Gastroesophageal sphincter (tissue), 4 donors: ENCODE measurements around the gene PDS5A. TPM values are rescaled to one million over a fixed set of nuclear protein-coding genes. Genes with fewer than 3 reads are reported as not detected.

Source experiments
- ATAC-seq: fragments of 150-250 bp; one replicate; pipeline ENCODE4 v1.9.1; 2016; ENCODE audit warnings: mild to moderate bottlenecking, moderate library complexity
- H3K27ac ChIP-seq, 4 donors: fragments of 200-600 bp; sonication (generic) in 3 of 4; 1 replicate in 3 of 4; 2 replicates in 1 of 4; pipeline ENCODE4 v1.5.1; 2016 to 2019
- H3K27me3 ChIP-seq: fragments of 200-600 bp; sonication (generic); one replicate; pipeline ENCODE4 v1.5.1; 2019
- H3K36me3 ChIP-seq, 2 donors: fragments of 200-600 bp; sonication (generic); one replicate each; pipeline ENCODE4 v1.5.1; 2019; ENCODE audit warnings: control low read depth in 1 of 2
- H3K4me1 ChIP-seq, 3 donors: fragments of 200-600 bp; sonication (generic); 1 replicate in 2 of 3; 2 replicates in 1 of 3; pipeline ENCODE4 v1.5.1; 2016 to 2019; ENCODE audit warnings: control low read depth in 2 of 3
- H3K4me3 ChIP-seq, 2 donors: fragments of 200-600 bp; sonication (generic); one replicate each; pipeline ENCODE4 v1.5.1; 2019; ENCODE audit warnings: mild to moderate bottlenecking in 1 of 2, moderate library complexity in 1 of 2
- H3K9me3 ChIP-seq, 3 donors: fragments of 200-600 bp; sonication (generic); one replicate each; pipeline ENCODE4 v1.5.1; 2017 to 2019; ENCODE audit warnings: control low read depth in 2 of 3
- EP300 ChIP-seq: sonication (generic); formaldehyde crosslinking; IDR thresholded peaks from one replicate; pipeline ENCODE4 v1.6.1; 2017; ENCODE audit warnings: antibody characterized with exemption, mild to moderate bottlenecking
- POLR2A ChIP-seq, 2 donors: fragments of 450-650 bp; IDR thresholded peaks; one replicate each; pipeline ENCODE4 v1.6.1; 2017; ENCODE audit warnings: antibody characterized with exemption in 2 of 2, mild to moderate bottlenecking in 2 of 2, moderate library complexity in 1 of 2
- POLR2AphosphoS5 ChIP-seq: sonication (generic); formaldehyde crosslinking; IDR thresholded peaks from one replicate; pipeline ENCODE4 v1.6.1; 2017; ENCODE audit warnings: antibody characterized with exemption
- WGBS, 2 donors: methylation state at CpG; one replicate each; pipeline ENCODE4 v1.1.5; 2018; ENCODE audit warnings: low coverage in 1 of 2; 5-methylcytosine and 5-hydroxymethylcytosine counted together
- total RNA-seq, 4 donors: library from RNA; depleted of rRNA; stranded (reverse); fragments of >200 nt; gene quantifications; one replicate each; pipeline ENCODE4 v1.1.0, GENCODE V29; 2016
- TF ChIP-seq, protein P1 (sequence below), 4 experiments: fragments of 200-600 bp in 2 of 4; fragments of 450-650 bp in 2 of 4; sonication (generic) in 1 of 4; IDR thresholded peaks; one replicate each; pipeline ENCODE4 v1.5.1; 2017 to 2019; ENCODE audit warnings: antibody characterized with exemption in 4 of 4, mild to moderate bottlenecking in 2 of 4, moderate library complexity in 2 of 4

The PDS5A gene
- total RNA-seq, 4 donors from 2014 or later, result 47.1 to 63.0 (median 57.1) TPM

DNA sequence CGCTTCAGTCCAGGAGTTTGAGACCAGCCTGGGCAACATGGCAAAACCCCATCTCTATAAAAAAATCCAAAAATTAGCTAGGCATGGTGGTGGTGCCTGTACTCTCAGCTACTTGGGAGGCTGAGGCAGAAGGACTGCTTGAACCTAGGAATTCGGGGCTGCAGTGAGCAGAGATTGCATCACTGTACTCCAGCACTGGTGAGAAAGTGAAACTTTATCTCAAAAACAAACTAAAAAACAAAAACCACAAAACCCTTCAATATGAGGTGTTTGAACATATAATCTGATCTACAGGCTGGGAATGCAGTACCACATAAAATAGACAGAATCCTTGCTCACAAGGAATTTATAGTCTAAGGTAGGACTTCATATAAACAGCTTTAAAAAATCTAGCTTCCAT lies 103.9 kb downstream of the PDS5A start:
- no peak for TF ChIP-seq EP300
- no peak for TF ChIP-seq POLR2A (IDR thresholded peaks at IDR 0.05)
- TF ChIP-seq POLR2AphosphoS5, result no peak
- TF ChIP-seq, protein P1, sequence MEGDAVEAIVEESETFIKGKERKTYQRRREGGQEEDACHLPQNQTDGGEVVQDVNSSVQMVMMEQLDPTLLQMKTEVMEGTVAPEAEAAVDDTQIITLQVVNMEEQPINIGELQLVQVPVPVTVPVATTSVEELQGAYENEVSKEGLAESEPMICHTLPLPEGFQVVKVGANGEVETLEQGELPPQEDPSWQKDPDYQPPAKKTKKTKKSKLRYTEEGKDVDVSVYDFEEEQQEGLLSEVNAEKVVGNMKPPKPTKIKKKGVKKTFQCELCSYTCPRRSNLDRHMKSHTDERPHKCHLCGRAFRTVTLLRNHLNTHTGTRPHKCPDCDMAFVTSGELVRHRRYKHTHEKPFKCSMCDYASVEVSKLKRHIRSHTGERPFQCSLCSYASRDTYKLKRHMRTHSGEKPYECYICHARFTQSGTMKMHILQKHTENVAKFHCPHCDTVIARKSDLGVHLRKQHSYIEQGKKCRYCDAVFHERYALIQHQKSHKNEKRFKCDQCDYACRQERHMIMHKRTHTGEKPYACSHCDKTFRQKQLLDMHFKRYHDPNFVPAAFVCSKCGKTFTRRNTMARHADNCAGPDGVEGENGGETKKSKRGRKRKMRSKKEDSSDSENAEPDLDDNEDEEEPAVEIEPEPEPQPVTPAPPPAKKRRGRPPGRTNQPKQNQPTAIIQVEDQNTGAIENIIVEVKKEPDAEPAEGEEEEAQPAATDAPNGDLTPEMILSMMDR (IDR thresholded peaks at IDR 0.05), result no peak
- Histone ChIP-seq H3K27me3 (no peaks in the 10 kb centered on the region), H3K9me3 (no peaks in the 10 kb centered on the region), H3K27ac (no peak overlapping the region), H3K4me1 (no peaks in the 10 kb centered on the region), H3K36me3 (peaks cover 0 to 98% of the 10 kb centered on the region in 2 donors), H3K4me3 (no peak overlapping the region)
- 87 to 100% methylated on average over 1 to 2 of the region's 2 CpGs for WGBS, 2 donors
- ATAC-seq, result no peak

DNA sequence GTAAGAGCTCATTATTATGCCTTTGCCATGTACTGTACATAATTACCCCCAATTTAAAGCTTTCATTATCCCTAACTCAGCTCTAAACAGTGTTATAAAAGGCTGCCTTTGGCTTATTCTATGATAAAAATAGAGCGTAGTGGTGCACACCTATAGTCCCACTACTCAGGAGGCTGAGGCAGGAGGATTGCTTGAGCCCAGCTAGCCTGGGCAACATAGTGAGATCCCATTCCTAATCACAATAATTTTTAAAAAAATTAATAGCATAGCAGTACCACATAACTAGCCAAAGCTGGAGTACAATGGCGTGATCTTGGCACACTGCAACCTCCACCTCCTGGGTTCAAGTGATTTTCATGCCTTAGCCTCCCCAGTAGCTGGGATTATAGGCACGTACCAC lies 112.4 kb downstream of the PDS5A start:
- Histone ChIP-seq H3K9me3 (no peaks in the 10 kb centered on the region), H3K4me1 (no peaks in the 10 kb centered on the region), H3K27me3 (no peaks in the 10 kb centered on the region), H3K27ac (no peak overlapping the region), H3K36me3 (peaks cover 0 to 97% of the 10 kb centered on the region in 2 donors), H3K4me3 (no peak overlapping the region)
- WGBS, 2 donors, result 92 to 100% methylated on average over 1 to 3 of the region's 3 CpGs
- TF ChIP-seq EP300 (no peak), POLR2AphosphoS5 (no peak), POLR2A (IDR thresholded peaks at IDR 0.05) (no peak)
- TF ChIP-seq, protein P1 (IDR thresholded peaks at IDR 0.05), result no peak
- no peak for ATAC-seq

GRCh38 chr4:39864391-39864790 lies 113.3 kb downstream of the PDS5A start:
- Histone ChIP-seq H3K4me3 (no peak overlapping the region), H3K9me3 (no peaks in the 10 kb centered on the region), H3K27ac (no peak overlapping the region), H3K4me1 (no peaks in the 10 kb centered on the region), H3K36me3 (peaks cover 0 to 97% of the 10 kb centered on the region in 2 donors), H3K27me3 (no peaks in the 10 kb centered on the region)
- no peak for ATAC-seq
- TF ChIP-seq, protein P1 (IDR thresholded peaks at IDR 0.05), result no peak
- TF ChIP-seq POLR2AphosphoS5, result no peak
- WGBS, 2 donors, result 92 to 97% methylated on average over 6 of the region's 6 CpGs

- TF ChIP-seq, protein P1 (IDR thresholded peaks at IDR 0.05), result no peak
- TF ChIP-seq POLR2AphosphoS5, result no peak
Measured at GRCh38 chr4:39860804-39861203, 116.9 kb downstream of the PDS5A start.

DNA sequence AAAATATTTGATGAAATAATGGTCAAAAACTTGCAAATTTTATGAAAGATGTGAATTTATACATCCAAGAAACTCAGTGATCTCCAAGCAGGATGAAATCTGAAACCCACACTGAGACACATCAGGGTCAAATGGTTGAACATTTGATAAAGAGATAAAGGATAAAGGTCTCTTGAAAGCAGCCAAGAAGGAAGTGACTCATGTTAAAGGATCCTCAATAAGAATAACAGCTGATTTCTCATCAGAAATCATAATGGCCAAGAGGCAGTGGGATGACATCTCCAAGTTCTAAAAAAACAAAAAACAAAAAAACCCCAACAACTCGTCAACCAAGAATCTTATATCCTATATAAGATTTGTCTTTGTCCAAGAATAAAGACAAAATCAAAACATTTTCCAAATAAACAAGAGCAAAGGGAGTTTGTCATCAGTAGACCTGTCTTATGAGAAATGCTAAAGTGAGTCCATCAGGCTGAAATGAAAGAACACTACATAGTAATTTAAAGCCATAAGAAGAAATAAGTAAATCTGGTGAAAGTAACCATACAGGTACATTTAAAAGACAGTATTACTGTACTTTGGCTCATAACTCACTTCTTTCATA lies 121.7 kb downstream of the PDS5A start:
- 93 to 100% methylated on average over 1 of the region's 1 CpG for WGBS, 2 donors
- ATAC-seq, result no peak
- Histone ChIP-seq H3K27ac (no peak overlapping the region), H3K4me3 (no peak overlapping the region), H3K4me1 (no peaks in the 10 kb centered on the region), H3K36me3 (peaks cover 0 to 69% of the 10 kb centered on the region in 2 donors), H3K27me3 (no peaks in the 10 kb centered on the region), H3K9me3 (peaks cover 0 to 11% (median 0%) of the 10 kb centered on the region in 3 donors)
- no peak for TF ChIP-seq POLR2A (IDR thresholded peaks at IDR 0.05)
- TF ChIP-seq, protein P1 (IDR thresholded peaks at IDR 0.05), result no peak
- TF ChIP-seq POLR2AphosphoS5, result no peak
- TF ChIP-seq EP300, result no peak

More at GRCh38 chr4:39860804-39861203, 116.9 kb downstream of the PDS5A start:
- Histone ChIP-seq H3K4me1 (no peaks in the 10 kb centered on the region), H3K27me3 (no peaks in the 10 kb centered on the region), H3K27ac (no peak overlapping the region), H3K4me3 (no peak overlapping the region), H3K9me3 (peaks cover 0 to 7% (median 0%) of the 10 kb centered on the region in 3 donors), H3K36me3 (peaks cover 0 to 87% of the 10 kb centered on the region in 2 donors)
- WGBS, 2 donors, result 90 to 97% methylated on average over 5 of the region's 6 CpGs
- ATAC-seq, result no peak
